Measurements from ENCODE around the gene DCAF7. TPM values are rescaled to one million over a fixed set of nuclear protein-coding genes. Genes with fewer than 3 reads are reported as not detected.

The DCAF7 gene
- total RNA-seq, 1 donor from 2014 or later, result 93.8 TPM

DNA sequence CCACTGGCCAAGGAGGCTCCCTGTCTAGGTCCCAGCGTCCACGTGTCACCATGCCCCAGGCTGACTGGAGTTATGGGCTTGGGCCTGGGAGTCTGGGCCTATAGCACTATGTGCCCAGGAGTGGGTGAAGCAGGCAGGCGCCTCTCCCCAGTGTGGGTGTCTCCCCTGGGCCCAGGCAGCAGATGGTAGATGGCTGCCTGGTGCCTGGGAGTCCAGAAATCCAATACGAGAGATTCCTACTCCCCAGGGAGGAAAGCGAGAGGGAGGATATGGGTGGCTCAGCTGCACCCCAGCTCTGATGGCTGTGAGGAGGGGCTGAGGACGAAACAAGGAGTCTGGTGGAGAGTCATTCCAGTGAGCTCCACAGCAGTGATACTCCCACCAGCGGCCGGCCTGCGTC is 22.1 kb upstream of the DCAF7 start:
- H3K36me3 ChIP-seq, result no peaks in the 10 kb centered on the region
- intact Hi-C loops (cut with DNase I), result no loop called here
- TF ChIP-seq, protein P1, sequence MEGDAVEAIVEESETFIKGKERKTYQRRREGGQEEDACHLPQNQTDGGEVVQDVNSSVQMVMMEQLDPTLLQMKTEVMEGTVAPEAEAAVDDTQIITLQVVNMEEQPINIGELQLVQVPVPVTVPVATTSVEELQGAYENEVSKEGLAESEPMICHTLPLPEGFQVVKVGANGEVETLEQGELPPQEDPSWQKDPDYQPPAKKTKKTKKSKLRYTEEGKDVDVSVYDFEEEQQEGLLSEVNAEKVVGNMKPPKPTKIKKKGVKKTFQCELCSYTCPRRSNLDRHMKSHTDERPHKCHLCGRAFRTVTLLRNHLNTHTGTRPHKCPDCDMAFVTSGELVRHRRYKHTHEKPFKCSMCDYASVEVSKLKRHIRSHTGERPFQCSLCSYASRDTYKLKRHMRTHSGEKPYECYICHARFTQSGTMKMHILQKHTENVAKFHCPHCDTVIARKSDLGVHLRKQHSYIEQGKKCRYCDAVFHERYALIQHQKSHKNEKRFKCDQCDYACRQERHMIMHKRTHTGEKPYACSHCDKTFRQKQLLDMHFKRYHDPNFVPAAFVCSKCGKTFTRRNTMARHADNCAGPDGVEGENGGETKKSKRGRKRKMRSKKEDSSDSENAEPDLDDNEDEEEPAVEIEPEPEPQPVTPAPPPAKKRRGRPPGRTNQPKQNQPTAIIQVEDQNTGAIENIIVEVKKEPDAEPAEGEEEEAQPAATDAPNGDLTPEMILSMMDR (IDR thresholded peaks at IDR 0.05), result no peak

DNA sequence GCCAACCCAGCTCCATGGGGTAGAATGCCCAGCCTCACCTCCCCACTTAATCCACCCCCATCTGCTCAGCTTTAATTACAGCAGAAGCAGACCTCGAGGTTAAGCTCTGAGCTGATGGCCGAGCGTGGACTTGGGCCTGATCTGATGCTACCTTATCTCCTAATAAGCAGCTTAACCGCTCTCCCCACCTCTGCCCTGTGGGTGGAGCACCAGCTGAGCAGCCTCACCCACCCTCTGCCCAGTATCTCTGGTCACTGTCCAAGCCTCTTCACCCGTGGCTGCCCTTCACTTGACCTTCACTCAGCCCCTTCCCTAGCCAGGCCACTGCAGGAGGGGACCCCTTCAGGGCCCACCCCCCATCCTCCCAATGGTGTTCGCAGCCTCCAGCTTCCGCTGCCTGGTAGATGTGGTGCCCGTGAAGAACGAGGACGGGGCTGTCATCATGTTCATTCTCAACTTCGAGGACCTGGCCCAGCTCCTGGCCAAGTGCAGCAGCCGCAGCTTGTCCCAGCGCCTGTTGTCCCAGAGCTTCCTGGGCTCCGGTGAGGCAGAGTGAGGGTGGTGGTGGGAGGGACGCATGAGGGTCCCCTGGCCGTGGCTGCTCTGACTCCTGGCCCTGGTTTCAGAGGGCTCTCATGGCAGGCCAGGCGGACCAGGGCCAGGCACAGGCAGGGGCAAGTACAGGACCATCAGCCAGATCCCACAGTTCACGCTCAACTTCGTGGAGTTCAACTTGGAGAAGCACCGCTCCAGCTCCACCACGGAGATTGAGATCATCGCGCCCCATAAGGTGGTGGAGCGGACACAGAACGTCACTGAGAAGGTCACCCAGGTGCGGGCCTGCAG is 20.3 kb upstream of the DCAF7 start:
- no peaks in the 10 kb centered on the region for H3K36me3 ChIP-seq
- TF ChIP-seq, protein P1 (IDR thresholded peaks at IDR 0.05), result no peak
- peaks cover 5% of the 10 kb centered on the region for H3K27me3 ChIP-seq (ENCODE audit: low read depth)
- no peak overlapping the region for H3K27ac ChIP-seq
- intact Hi-C loops (cut with DNase I), result no loop called here
- H3K9me3 ChIP-seq, result no peaks in the 10 kb centered on the region
- no peaks in the 10 kb centered on the region for H3K4me1 ChIP-seq
- H3K4me3 ChIP-seq, result no peak overlapping the region
- no peak for ATAC-seq
- DNase-seq, result no peak

More for the DNA sequence above, 22.1 kb upstream of the DCAF7 start:
- DNase-seq (no peak), ATAC-seq (no peak)
- H3K27ac ChIP-seq, result no peak overlapping the region
- H3K27me3 ChIP-seq (ENCODE audit: low read depth), result peaks cover 15% of the 10 kb centered on the region
- H3K4me3 ChIP-seq, result no peak overlapping the region
- no peaks in the 10 kb centered on the region for H3K4me1 ChIP-seq
- no peaks in the 10 kb centered on the region for H3K9me3 ChIP-seq

DNA sequence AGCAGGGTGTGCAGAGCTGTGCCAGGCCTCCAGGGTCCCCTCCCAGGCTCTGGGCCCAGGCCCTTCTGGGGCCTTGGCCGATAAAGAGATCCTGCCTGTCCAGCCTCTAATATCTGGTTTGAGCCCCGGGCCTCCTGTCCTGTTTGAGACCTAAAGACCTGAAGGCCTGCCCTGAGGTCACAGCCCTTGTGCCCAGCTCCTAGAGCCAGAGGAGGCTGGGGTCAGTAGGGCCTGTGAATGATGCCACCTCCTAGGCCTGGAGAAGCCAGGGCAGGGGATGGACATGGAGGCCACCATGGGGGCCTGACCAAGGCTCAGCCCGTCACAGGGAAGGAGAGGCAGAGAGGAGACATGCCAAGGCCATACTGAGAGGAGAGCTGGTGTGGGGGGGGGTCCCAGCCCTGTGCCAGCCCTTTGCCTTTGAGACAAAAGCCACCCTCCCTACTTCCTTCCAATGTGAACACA is 19.7 kb upstream of the DCAF7 start:
- Histone ChIP-seq H3K4me3 (no peak overlapping the region), H3K4me1 (no peaks in the 10 kb centered on the region), H3K27ac (no peak overlapping the region), H3K9me3 (no peaks in the 10 kb centered on the region), H3K27me3 (ENCODE audit: low read depth) (no peaks in the 10 kb centered on the region), H3K36me3 (no peaks in the 10 kb centered on the region)
- DNase-seq (no peak), ATAC-seq (no peak)
- TF ChIP-seq, protein P1 (IDR thresholded peaks at IDR 0.05), result no peak
- intact Hi-C loops (cut with DNase I), result no loop called here

DNA sequence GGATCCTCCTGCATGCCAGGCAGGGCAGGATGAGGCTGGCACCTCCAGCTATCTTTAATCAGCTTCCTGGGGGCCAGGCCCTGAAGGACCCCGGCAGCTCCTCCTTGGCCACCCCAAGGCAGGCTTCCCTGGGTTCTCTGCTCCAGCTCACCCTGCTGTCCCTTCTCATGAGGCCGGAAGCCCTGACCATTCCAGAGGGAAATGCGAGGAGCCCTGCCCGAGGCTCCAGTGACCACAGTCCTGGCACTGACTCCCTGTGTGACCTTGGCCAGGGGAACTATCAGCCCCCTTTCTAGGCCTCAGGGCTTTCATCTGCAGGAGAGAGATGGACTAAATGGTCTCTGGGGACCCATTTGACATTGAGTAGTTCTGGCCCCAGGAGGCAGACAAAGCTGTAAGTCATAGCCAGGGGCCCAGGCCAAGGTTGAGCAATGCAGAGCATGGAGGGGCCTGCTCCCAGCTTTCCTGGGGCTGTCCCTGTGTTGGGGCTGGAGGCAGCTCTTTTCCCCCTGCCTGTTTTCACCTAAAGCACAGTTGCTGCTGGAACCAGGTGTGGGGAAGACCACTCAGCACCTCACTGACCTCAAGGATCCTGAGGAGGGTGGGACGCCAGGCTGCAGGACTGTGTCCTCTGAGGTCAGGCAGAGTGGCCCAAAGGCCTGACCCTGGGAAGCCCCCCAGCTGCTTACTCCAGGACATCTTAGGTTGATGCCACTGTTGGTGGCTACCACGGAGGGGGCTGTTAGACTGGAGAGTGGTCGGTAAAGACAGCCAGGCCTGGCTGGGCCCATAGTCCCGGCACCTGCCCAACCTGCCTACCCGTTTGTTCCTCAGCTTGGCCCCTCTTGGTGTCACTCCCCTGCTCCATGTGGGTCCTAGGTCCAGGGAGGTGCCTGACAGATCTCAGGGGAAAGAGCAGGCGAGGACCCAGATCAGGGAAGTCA is 19.0 kb upstream of the DCAF7 start:
- H3K27me3 ChIP-seq (ENCODE audit: low read depth), result no peaks in the 10 kb centered on the region
- intact Hi-C loops (cut with DNase I), result no loop called here
- no peak overlapping the region for H3K27ac ChIP-seq
- ATAC-seq (no peak), DNase-seq (no peak)
- TF ChIP-seq, protein P1 (IDR thresholded peaks at IDR 0.05), result no peak
- no peaks in the 10 kb centered on the region for H3K36me3 ChIP-seq
- no peaks in the 10 kb centered on the region for H3K9me3 ChIP-seq
- no peaks in the 10 kb centered on the region for H3K4me1 ChIP-seq
- no peak overlapping the region for H3K4me3 ChIP-seq

DNA sequence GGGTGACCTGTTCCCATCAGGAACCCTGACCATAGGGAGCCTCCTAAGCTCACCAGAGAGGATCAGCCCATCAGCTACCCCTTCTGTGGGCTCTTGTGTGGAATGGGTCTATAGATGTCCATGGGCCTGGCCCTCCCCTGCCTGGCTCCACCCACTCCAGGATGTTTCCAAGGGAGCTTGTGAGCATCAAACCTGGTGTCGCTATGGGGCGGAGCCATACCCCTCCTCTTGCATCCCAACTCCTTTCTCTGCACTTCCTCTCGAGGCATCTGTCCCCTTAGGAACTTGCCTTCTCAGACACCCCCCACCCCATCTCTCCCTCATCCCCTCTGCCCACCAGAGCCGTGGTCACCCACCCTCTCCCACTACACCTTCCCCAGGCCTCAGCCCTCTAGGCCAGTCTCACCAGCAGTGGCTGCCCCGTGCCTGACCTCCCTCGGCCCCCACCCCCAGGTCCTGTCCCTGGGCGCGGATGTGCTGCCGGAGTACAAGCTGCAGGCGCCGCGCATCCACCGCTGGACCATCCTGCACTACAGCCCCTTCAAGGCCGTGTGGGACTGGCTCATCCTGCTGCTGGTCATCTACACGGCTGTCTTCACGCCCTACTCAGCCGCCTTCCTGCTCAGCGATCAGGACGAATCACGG is 16.7 kb upstream of the DCAF7 start:
- no peak for ATAC-seq
- no peak overlapping the region for H3K27ac ChIP-seq
- no peaks in the 10 kb centered on the region for H3K9me3 ChIP-seq
- peaks cover 8% of the 10 kb centered on the region for H3K4me1 ChIP-seq
- no peak overlapping the region for H3K4me3 ChIP-seq
- H3K36me3 ChIP-seq, result no peaks in the 10 kb centered on the region
- TF ChIP-seq, protein P1 (IDR thresholded peaks at IDR 0.05), result no peak
- peaks cover 10% of the 10 kb centered on the region for H3K27me3 ChIP-seq (ENCODE audit: low read depth)
- DNase-seq, result no peak
- intact Hi-C loops (cut with DNase I), result no loop called here
